AG08396 (cell line): ENCODE measurements around the gene ANKRD55.
"Not testable (repeated sequence)": the region's sequence is repeated elsewhere in the genome, so short reads cannot be mapped to it uniquely, and the experiment has no call there.

Source experiments
- DNase-seq: peaks from one replicate; pipeline ENCODE4 v3.0.0; 2012; ENCODE audit warnings: low spot score, mixed read lengths

Gene ANKRD55

GRCh38 chr5:56168066-56168478, 65.1 kb downstream of the ANKRD55 start:
- DNase-seq, result no peak

GRCh38 chr5:56167519-56167918, 65.6 kb downstream of the ANKRD55 start:
- DNase-seq, result no peak

- no peak for DNase-seq
These were observed 66.3 kb downstream of the ANKRD55 start for GRCh38 chr5:56166671-56167385.

GRCh38 chr5:56164376-56164775, 68.8 kb downstream of the ANKRD55 start:
- DNase-seq, result no peak

- DNase-seq, result no peak
These were observed 71.2 kb downstream of the ANKRD55 start for GRCh38 chr5:56161927-56162326.

GRCh38 chr5:56161439-56161823, 71.7 kb downstream of the ANKRD55 start:
- DNase-seq, result no peak

- no peak for DNase-seq
These were observed 72.2 kb downstream of the ANKRD55 start for GRCh38 chr5:56160723-56161438.

- no peak for DNase-seq
These were observed 73.6 kb downstream of the ANKRD55 start for GRCh38 chr5:56159521-56159947.

- DNase-seq, result no peak
These were observed 74.7 kb downstream of the ANKRD55 start for GRCh38 chr5:56158331-56158960.

GRCh38 chr5:56157191-56157621, 75.9 kb downstream of the ANKRD55 start:
- not testable (repeated sequence) for DNase-seq

- not testable (repeated sequence) for DNase-seq
These were observed 76.4 kb downstream of the ANKRD55 start for GRCh38 chr5:56156585-56157190.

- DNase-seq, result no peak
These were observed 77.0 kb downstream of the ANKRD55 start for GRCh38 chr5:56155992-56156584.

- no peak for DNase-seq
These were observed 78.2 kb downstream of the ANKRD55 start for GRCh38 chr5:56154732-56155484.

GRCh38 chr5:56152437-56152836, 80.7 kb downstream of the ANKRD55 start:
- DNase-seq, result no peak

GRCh38 chr5:56150756-56151155, 82.4 kb downstream of the ANKRD55 start:
- DNase-seq, result not testable (repeated sequence)

- no peak for DNase-seq
These were observed 84.6 kb downstream of the ANKRD55 start for GRCh38 chr5:56148453-56148971.

- no peak for DNase-seq
These were observed 85.4 kb downstream of the ANKRD55 start for GRCh38 chr5:56147659-56148230.

- DNase-seq, result no peak
These were observed 86.0 kb downstream of the ANKRD55 start for GRCh38 chr5:56147106-56147505.

- no peak for DNase-seq
These were observed 86.5 kb downstream of the ANKRD55 start for GRCh38 chr5:56146674-56147073.

- DNase-seq, result no peak
These were observed 87.6 kb downstream of the ANKRD55 start for GRCh38 chr5:56145511-56145910.

GRCh38 chr5:56145106-56145505, 88.0 kb downstream of the ANKRD55 start:
- DNase-seq, result no peak
